Trophoblast cell (in vitro differentiated cells and primary cell): Measurements from ENCODE around the gene CRYZ.

Experiments
- DNase-seq, 2 donors: peaks; one replicate each; pipeline ENCODE4 v3.0.0-alpha.2; 2016
- H2AFZ ChIP-seq: 2 replicates; pipeline ENCODE4 v1.6.1; 2013; ENCODE audit warnings: low read length, moderate library complexity, mild to moderate bottlenecking; ENCODE audit not compliant: insufficient read depth, poor library complexity
- H2AK5ac ChIP-seq: 2 replicates; pipeline ENCODE4 v1.6.1; 2013; ENCODE audit warnings: mild to moderate bottlenecking, low read length
- H2BK120ac ChIP-seq: 2 replicates; pipeline ENCODE4 v1.6.1; 2013; ENCODE audit warnings: low read length, mild to moderate bottlenecking, moderate library complexity; ENCODE audit not compliant: insufficient read depth, poor library complexity
- H2BK12ac ChIP-seq: 2 replicates; pipeline ENCODE4 v1.6.1; 2013; ENCODE audit warnings: mild to moderate bottlenecking, low read length, moderate library complexity
- H2BK5ac ChIP-seq: 2 replicates; pipeline ENCODE4 v1.6.1; 2013; ENCODE audit warnings: low read length, low read depth, moderate library complexity, mild to moderate bottlenecking; ENCODE audit not compliant: poor library complexity
- H3K14ac ChIP-seq: 2 replicates; pipeline ENCODE4 v1.6.1; 2013; ENCODE audit warnings: mild to moderate bottlenecking, low read length
- H3K18ac ChIP-seq: 2 replicates; pipeline ENCODE4 v1.6.1; 2013; ENCODE audit warnings: mild to moderate bottlenecking, low read length
- H3K23ac ChIP-seq: 2 replicates; pipeline ENCODE4 v1.6.1; 2013; ENCODE audit warnings: low read length
- H3K27ac ChIP-seq: 2 replicates; pipeline ENCODE4 v1.5.1; 2013; ENCODE audit warnings: low read depth, mild to moderate bottlenecking, inconsistent platforms, low read length, moderate library complexity
- H3K27me3 ChIP-seq: 2 replicates; pipeline ENCODE4 v1.6.1; 2013; ENCODE audit warnings: inconsistent platforms, mild to moderate bottlenecking, low read length, moderate library complexity; ENCODE audit not compliant: insufficient read depth
- H3K36me3 ChIP-seq, 2 experiments: 1 replicate in 1 of 2; 2 replicates in 1 of 2; pipeline ENCODE4 v1.6.1; 2013; ENCODE audit warnings: low read length in 2 of 2, mild to moderate bottlenecking in 2 of 2, moderate library complexity in 1 of 2; ENCODE audit not compliant: insufficient read depth in 2 of 2, control insufficient read depth in 1 of 2
- H3K4ac ChIP-seq: 2 replicates; pipeline ENCODE4 v1.6.1; 2013; ENCODE audit warnings: low read depth, mild to moderate bottlenecking, low read length, moderate library complexity
- H3K4me1 ChIP-seq, 2 experiments: 1 replicate in 1 of 2; 2 replicates in 1 of 2; pipeline ENCODE4 v1.6.1; 2013; ENCODE audit warnings: low read length in 2 of 2, mild to moderate bottlenecking in 2 of 2, moderate library complexity in 1 of 2; ENCODE audit not compliant: insufficient read depth in 2 of 2, control insufficient read depth in 1 of 2
- H3K4me2 ChIP-seq: 2 replicates; pipeline ENCODE4 v1.6.1; 2013; ENCODE audit warnings: inconsistent platforms, mild to moderate bottlenecking, low read length, moderate library complexity
- H3K4me3 ChIP-seq: 2 replicates; pipeline ENCODE4 v1.5.1; 2013; ENCODE audit warnings: mild to moderate bottlenecking, low read depth, low read length, inconsistent platforms
- H3K79me1 ChIP-seq: one replicate; pipeline ENCODE4 v1.6.1; 2013; ENCODE audit warnings: low read length
- H3K79me2 ChIP-seq: 2 replicates; pipeline ENCODE4 v1.6.1; 2013; ENCODE audit warnings: low read length, mild to moderate bottlenecking; ENCODE audit not compliant: control insufficient read depth, insufficient read depth, poor library complexity
- H3K9ac ChIP-seq: 2 replicates; pipeline ENCODE4 v1.6.1; 2013; ENCODE audit warnings: mild to moderate bottlenecking, low read length
- H3K9me3 ChIP-seq: 2 replicates; pipeline ENCODE4 v1.6.1; 2013; ENCODE audit warnings: low read depth, mild to moderate bottlenecking, control low read depth, inconsistent platforms, low read length; ENCODE audit not compliant: insufficient read depth
- H4K12ac ChIP-seq: 2 replicates; pipeline ENCODE4 v1.6.1; 2013; ENCODE audit warnings: low read depth, mild to moderate bottlenecking, low read length, moderate library complexity
- H4K8ac ChIP-seq: 2 replicates; pipeline ENCODE4 v1.6.1; 2013; ENCODE audit warnings: low read depth, mild to moderate bottlenecking, low read length, moderate library complexity
- H4K91ac ChIP-seq: one replicate; pipeline ENCODE4 v1.6.1; 2013; ENCODE audit warnings: low read depth, mild to moderate bottlenecking, low read length, moderate library complexity
- WGBS: extraction: QIAGEN DNeasy Blood & Tissue Kit; methylation state at CpG from one replicate; pipeline ENCODE4 v1.1.7; 2013; ENCODE audit warnings: missing lambda C conversion rate; ENCODE audit not compliant: insufficient read length, insufficient coverage; ENCODE audit errors: extremely low coverage; 5-methylcytosine and 5-hydroxymethylcytosine counted together

The CRYZ gene

GRCh38 chr1:74699331-74699730, 33.5 kb downstream of the CRYZ start:
- Histone ChIP-seq H3K36me3 (no peaks in the 10 kb centered on the region), H2BK5ac (no peak overlapping the region), H3K9ac (no peak overlapping the region), H4K12ac (no peak overlapping the region), H2AK5ac (no peak overlapping the region), H3K27ac (no peak overlapping the region), H4K91ac (no peak overlapping the region), H3K9me3 (no peaks in the 10 kb centered on the region), H3K14ac (no peak overlapping the region), H3K4me2 (no peak overlapping the region), H3K79me1 (no peaks in the 10 kb centered on the region), H3K4me3 (no peak overlapping the region), H3K4me1 (no peaks in the 10 kb centered on the region), H4K8ac (no peak overlapping the region), H3K18ac (no peak overlapping the region), H3K23ac (no peak overlapping the region), H3K79me2 (no peaks in the 10 kb centered on the region), H2BK120ac (no peak overlapping the region), H3K27me3 (no peaks in the 10 kb centered on the region), H3K4ac (no peak overlapping the region), H2BK12ac (no peak overlapping the region), H2AFZ (no peak overlapping the region)
- DNase-seq: no peak

- Histone ChIP-seq H2AK5ac (no peak overlapping the region), H2AFZ (no peak overlapping the region), H3K4me2 (no peak overlapping the region), H4K91ac (no peak overlapping the region), H3K27me3 (no peaks in the 10 kb centered on the region), H3K4me1 (no peaks in the 10 kb centered on the region), H3K36me3 (no peaks in the 10 kb centered on the region), H2BK120ac (no peak overlapping the region), H3K14ac (no peak overlapping the region), H3K9ac (no peak overlapping the region), H3K79me1 (no peaks in the 10 kb centered on the region), H2BK5ac (no peak overlapping the region), H2BK12ac (no peak overlapping the region), H3K4ac (no peak overlapping the region), H3K9me3 (no peaks in the 10 kb centered on the region), H3K23ac (no peak overlapping the region), H3K18ac (no peak overlapping the region), H3K4me3 (no peak overlapping the region), H4K12ac (peak overlapping the region; percentile 30), H4K8ac (no peak overlapping the region), H3K79me2 (no peaks in the 10 kb centered on the region), H3K27ac (no peak overlapping the region)
- DNase-seq: no peak
- no CpG with 5 or more reads among the region's 2 CpGs for WGBS
These were observed 35.0 kb downstream of the CRYZ start for GRCh38 chr1:74697832-74698231.

- Histone ChIP-seq H4K12ac (no peak overlapping the region), H3K4me1 (peaks cover 0 to 2% of the 10 kb centered on the region in 2 experiments), H4K91ac (no peak overlapping the region), H4K8ac (no peak overlapping the region), H3K9me3 (no peaks in the 10 kb centered on the region), H2BK120ac (no peak overlapping the region), H3K4me2 (no peak overlapping the region), H3K4me3 (no peak overlapping the region), H2BK12ac (no peak overlapping the region), H2AK5ac (no peak overlapping the region), H3K79me2 (no peaks in the 10 kb centered on the region), H2BK5ac (no peak overlapping the region), H3K14ac (no peak overlapping the region), H2AFZ (no peak overlapping the region), H3K18ac (no peak overlapping the region), H3K4ac (no peak overlapping the region), H3K79me1 (no peaks in the 10 kb centered on the region), H3K27ac (peak overlapping the region; percentile 60), H3K23ac (no peak overlapping the region), H3K9ac (no peak overlapping the region), H3K27me3 (no peaks in the 10 kb centered on the region), H3K36me3 (no peaks in the 10 kb centered on the region)
- no CpG with 5 or more reads among the region's 2 CpGs for WGBS
- DNase-seq: peak in 1 of 2 donors; percentile 25
These were observed 39.4 kb downstream of the CRYZ start for GRCh38 chr1:74693473-74693872.

GRCh38 chr1:74690909-74691308, 41.9 kb downstream of the CRYZ start:
- Histone ChIP-seq H2AFZ (no peak overlapping the region), H3K14ac (no peak overlapping the region), H2BK120ac (no peak overlapping the region), H3K23ac (no peak overlapping the region), H2BK5ac (no peak overlapping the region), H2BK12ac (no peak overlapping the region), H3K18ac (no peak overlapping the region), H3K9ac (no peak overlapping the region), H3K27me3 (no peaks in the 10 kb centered on the region), H3K9me3 (no peaks in the 10 kb centered on the region), H3K27ac (no peak overlapping the region), H3K4me1 (peaks cover 0 to 2% of the 10 kb centered on the region in 2 experiments), H4K8ac (no peak overlapping the region), H3K4me3 (no peak overlapping the region), H3K36me3 (no peaks in the 10 kb centered on the region), H3K4ac (no peak overlapping the region), H4K12ac (no peak overlapping the region), H3K4me2 (no peak overlapping the region), H3K79me2 (no peaks in the 10 kb centered on the region), H3K79me1 (no peaks in the 10 kb centered on the region), H4K91ac (peak overlapping the region; percentile 73), H2AK5ac (no peak overlapping the region)
- no peak for DNase-seq
- no CpG with 5 or more reads among the region's 4 CpGs for WGBS
